ENCODE results near the gene FAM118A.

- no peak for TF ChIP-seq CTCF (IDR thresholded peaks at IDR 0.05; ENCODE audit: borderline replicate concordance, extremely low read depth, low read length, poor library complexity, severe bottlenecking)
- no peak for TF ChIP-seq EZH2 (IDR thresholded peaks at IDR 0.05; ENCODE audit: borderline replicate concordance, low read depth, low read length, severe bottlenecking)
These were observed 14.2 kb upstream of the FAM118A start for GRCh38 chr22:45295492-45295891.

Measured in DND-41 (cell line).